CD1c-positive myeloid dendritic cell (primary cell): Measurements from ENCODE around the gene PLPP4.

Experiments used
- DNase-seq: peaks from one replicate; pipeline ENCODE4 v3.0.0-alpha.2; 2016; ENCODE audit errors: extremely low spot score

PLPP4 gene

GRCh38 chr10:120517196-120517595, 60.2 kb downstream of the PLPP4 start:
- DNase-seq = no peak

- no peak for DNase-seq
Measured at GRCh38 chr10:120517881-120518484, 61.0 kb downstream of the PLPP4 start.

GRCh38 chr10:120521880-120522279, 64.9 kb downstream of the PLPP4 start:
- no peak for DNase-seq

- DNase-seq = no peak
Measured at GRCh38 chr10:120527691-120528090, 70.7 kb downstream of the PLPP4 start.

- DNase-seq = no peak
Measured at GRCh38 chr10:120530699-120531098, 73.7 kb downstream of the PLPP4 start.

GRCh38 chr10:120538091-120538490, 81.1 kb downstream of the PLPP4 start:
- no peak for DNase-seq

- no peak for DNase-seq
Measured at GRCh38 chr10:120539076-120539475, 82.0 kb downstream of the PLPP4 start.

GRCh38 chr10:120540486-120540885, 83.5 kb downstream of the PLPP4 start:
- no peak for DNase-seq

GRCh38 chr10:120541984-120542383, 85.0 kb downstream of the PLPP4 start:
- no peak for DNase-seq

GRCh38 chr10:120542591-120542990, 85.6 kb downstream of the PLPP4 start:
- DNase-seq = no peak

GRCh38 chr10:120543291-120543690, 86.3 kb downstream of the PLPP4 start:
- no peak for DNase-seq

- no peak for DNase-seq
Measured at GRCh38 chr10:120548210-120548609, 91.2 kb downstream of the PLPP4 start.

- DNase-seq = no peak
Measured at GRCh38 chr10:120552262-120552661, 95.2 kb downstream of the PLPP4 start.

GRCh38 chr10:120553911-120554310, 96.9 kb downstream of the PLPP4 start:
- no peak for DNase-seq

GRCh38 chr10:120555436-120555835, 98.4 kb downstream of the PLPP4 start:
- no peak for DNase-seq

- DNase-seq = no peak
Measured at GRCh38 chr10:120555842-120556532, 99.0 kb downstream of the PLPP4 start.

GRCh38 chr10:120557311-120557710, 100.3 kb downstream of the PLPP4 start:
- DNase-seq = no peak

- no peak for DNase-seq
Measured at GRCh38 chr10:120559800-120560199, 102.8 kb downstream of the PLPP4 start.

GRCh38 chr10:120562956-120563355, 105.9 kb downstream of the PLPP4 start:
- DNase-seq = no peak

GRCh38 chr10:120570418-120570817, 113.4 kb downstream of the PLPP4 start:
- DNase-seq = no peak

- DNase-seq = no peak
Measured at GRCh38 chr10:120571266-120571665, 114.2 kb downstream of the PLPP4 start.

- DNase-seq = no peak
Measured at GRCh38 chr10:120572307-120572706, 115.3 kb downstream of the PLPP4 start.

- DNase-seq = no peak
Measured at GRCh38 chr10:120573355-120573754, 116.3 kb downstream of the PLPP4 start.

- DNase-seq = no peak
Measured at GRCh38 chr10:120574981-120575380, 118.0 kb downstream of the PLPP4 start.
